WERI-Rb-1 (cell line): ENCODE data around the gene PAFAH2.

Experiments
- DNase-seq: peaks from one replicate; pipeline ENCODE4 v3.0.0-alpha.2; 2020
- H3K27ac ChIP-seq: fragments of 250-450 bp; sonication (Bioruptor Pico); 2 replicates; pipeline ENCODE4 v1.5.1; 2020; ENCODE audit warnings: mild to moderate bottlenecking, moderate library complexity
- H3K27me3 ChIP-seq: fragments of 250-450 bp; sonication (Bioruptor Pico); 2 replicates; pipeline ENCODE4 v1.5.1; 2021; ENCODE audit warnings: mild to moderate bottlenecking, low read depth, moderate library complexity; ENCODE audit not compliant: insufficient read depth, severe bottlenecking
- H3K36me3 ChIP-seq: fragments of 250-450 bp; sonication (Bioruptor Pico); 2 replicates; pipeline ENCODE4 v1.5.1; 2020; ENCODE audit warnings: mild to moderate bottlenecking, moderate library complexity
- H3K4me3 ChIP-seq: 2 replicates; pipeline ENCODE4 v1.5.1; 2011; ENCODE audit warnings: low read depth, mild to moderate bottlenecking, control low read depth, low read length
- H3K9me3 ChIP-seq: fragments of 250-450 bp; sonication (Bioruptor Pico); 2 replicates; pipeline ENCODE4 v1.5.1; 2021; ENCODE audit warnings: mild to moderate bottlenecking, moderate library complexity; ENCODE audit not compliant: severe bottlenecking
- TF ChIP-seq, protein P1 (sequence below): IDR thresholded peaks from 2 replicates; pipeline ENCODE4 v1.5.1; 2011; ENCODE audit warnings: low read depth, mild to moderate bottlenecking, control low read depth, inconsistent platforms, low read length

The PAFAH2 gene

DNA sequence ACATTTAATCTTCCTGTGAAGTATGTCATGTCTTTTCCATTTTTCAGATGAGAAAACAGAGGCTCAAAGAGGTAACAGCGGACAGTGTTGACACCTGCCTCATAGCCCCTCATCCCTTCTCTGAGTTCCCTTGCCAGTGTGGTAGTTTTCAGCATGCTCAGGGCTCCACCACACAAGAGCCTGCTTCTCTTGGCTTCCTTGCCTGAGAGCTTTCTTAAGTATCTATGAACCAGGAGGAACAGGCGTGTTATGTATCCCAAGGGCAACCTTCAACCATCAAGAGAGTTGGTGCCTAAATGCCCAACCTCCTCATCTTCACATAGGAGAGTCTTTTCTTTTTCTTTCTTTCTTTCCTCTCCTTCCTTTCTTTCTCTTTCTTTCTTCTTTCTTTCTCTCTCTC lies 5.9 kb upstream of the PAFAH2 start:
- Histone ChIP-seq H3K4me3 (no peak overlapping the region), H3K9me3 (no peaks in the 10 kb centered on the region), H3K36me3 (no peaks in the 10 kb centered on the region), H3K27ac (no peak overlapping the region), H3K27me3 (no peaks in the 10 kb centered on the region)
- DNase-seq = no peak
- TF ChIP-seq, protein P1, sequence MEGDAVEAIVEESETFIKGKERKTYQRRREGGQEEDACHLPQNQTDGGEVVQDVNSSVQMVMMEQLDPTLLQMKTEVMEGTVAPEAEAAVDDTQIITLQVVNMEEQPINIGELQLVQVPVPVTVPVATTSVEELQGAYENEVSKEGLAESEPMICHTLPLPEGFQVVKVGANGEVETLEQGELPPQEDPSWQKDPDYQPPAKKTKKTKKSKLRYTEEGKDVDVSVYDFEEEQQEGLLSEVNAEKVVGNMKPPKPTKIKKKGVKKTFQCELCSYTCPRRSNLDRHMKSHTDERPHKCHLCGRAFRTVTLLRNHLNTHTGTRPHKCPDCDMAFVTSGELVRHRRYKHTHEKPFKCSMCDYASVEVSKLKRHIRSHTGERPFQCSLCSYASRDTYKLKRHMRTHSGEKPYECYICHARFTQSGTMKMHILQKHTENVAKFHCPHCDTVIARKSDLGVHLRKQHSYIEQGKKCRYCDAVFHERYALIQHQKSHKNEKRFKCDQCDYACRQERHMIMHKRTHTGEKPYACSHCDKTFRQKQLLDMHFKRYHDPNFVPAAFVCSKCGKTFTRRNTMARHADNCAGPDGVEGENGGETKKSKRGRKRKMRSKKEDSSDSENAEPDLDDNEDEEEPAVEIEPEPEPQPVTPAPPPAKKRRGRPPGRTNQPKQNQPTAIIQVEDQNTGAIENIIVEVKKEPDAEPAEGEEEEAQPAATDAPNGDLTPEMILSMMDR = no peak

DNA sequence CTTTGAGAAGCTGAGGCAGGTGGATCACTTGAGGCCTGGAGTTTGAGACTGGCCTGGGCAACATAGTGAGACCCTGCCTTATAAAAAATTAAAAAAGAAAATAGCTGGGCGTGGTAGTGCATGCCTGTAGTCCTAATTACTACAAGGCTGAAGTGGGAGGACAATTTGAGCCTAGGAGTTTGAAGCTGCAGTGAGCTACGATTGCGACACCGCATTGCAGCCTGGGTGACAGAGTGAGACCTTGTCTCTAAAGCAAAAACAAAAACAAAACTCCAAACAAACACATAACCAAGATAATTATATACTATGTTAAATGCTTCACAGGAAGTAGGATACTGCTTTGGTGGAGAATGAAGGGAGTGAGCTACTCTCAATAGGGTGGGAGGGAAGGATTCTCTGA lies 5.4 kb upstream of the PAFAH2 start:
- H3K27me3 ChIP-seq = no peaks in the 10 kb centered on the region

DNA sequence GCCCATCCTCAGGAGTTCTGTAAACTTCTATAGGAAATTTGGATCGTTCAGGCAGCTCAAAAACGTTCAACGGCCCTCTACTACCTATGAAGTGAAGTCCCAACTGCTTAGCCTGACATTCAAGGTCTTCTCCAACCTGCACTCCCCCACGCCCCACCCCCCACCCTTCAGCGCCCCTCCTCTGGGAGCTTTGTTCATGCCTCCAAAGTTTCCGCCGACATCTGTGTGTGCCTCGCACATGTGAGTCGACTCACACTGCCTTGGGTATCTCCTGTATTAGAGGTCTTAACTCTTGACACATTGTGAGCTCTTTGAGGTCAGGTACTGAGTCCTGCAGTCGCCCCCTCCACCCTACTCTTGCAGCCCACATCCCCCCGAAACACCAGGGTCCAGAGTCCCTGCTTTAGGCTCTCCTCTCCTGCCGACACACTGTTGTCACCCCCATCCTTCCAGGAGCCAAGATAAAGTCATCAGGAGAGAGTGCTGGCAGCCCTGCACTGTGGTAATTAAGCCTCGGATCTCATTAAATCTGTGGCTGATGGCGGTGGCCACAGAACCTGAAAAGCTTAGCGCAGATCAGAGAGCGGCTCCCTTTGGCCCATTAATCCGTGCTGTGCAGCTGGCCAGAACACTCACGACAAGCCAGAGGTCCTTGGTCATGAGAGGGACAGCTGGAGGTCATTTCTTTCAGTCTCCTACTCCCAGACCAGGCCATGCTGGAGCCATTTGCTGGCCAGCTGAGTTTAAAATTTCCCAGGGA lies 1.4 kb upstream of the PAFAH2 start:
- H3K9me3 ChIP-seq = no peaks in the 10 kb centered on the region
- DNase-seq = peak; percentile 93
- H3K27me3 ChIP-seq = no peaks in the 10 kb centered on the region
- TF ChIP-seq, protein P1 = no peak
- H3K4me3 ChIP-seq = peak overlapping the region; percentile 47
- H3K27ac ChIP-seq = peak overlapping the region; percentile 94
- no peaks in the 10 kb centered on the region for H3K36me3 ChIP-seq

More for the DNA sequence above, 5.4 kb upstream of the PAFAH2 start:
- no peak overlapping the region for H3K4me3 ChIP-seq
- H3K36me3 ChIP-seq = no peaks in the 10 kb centered on the region
- TF ChIP-seq, protein P1 = no peak
- no peak for DNase-seq
- no peaks in the 10 kb centered on the region for H3K9me3 ChIP-seq
- no peak overlapping the region for H3K27ac ChIP-seq

DNA sequence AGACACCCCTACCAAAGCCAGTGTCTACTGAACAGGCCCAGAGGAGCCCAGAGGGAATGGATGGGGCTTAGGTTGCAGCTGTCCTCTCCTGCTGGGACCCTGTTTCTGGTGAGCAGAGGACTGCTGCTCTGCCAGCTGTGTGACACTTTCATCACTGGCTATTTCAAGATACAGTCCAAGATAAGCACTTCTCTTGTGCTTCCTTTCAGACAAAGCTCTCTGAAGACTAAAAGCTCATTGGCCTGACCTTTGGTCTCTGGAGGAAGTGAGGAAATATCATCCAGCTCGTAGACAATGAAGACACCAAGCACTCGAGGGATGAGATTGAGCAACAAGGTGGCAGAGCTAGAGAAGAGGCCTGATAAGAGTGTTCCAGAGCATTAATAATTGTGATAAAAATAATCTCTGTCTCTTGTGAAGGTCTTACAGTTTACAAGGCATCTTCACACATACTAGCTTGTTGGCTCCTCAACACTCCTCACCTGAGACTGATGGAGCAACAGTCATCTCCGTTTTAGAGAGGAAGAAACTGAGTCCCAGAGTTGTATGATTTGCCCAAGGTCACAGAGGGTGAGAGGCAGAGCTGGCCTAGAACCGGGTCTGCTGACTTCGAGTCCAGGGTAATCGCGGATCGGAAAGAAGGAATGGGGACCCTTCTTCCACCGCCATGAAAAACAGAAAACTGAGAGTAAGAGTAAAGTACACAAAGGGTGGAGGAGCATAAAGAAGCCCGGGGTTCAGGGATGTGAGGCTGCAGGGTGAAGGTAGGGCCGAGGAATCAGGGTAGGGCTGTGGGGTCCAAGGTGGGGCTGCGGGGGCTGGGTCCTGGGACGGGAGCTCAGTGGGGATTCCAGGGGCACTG lies 666 bp downstream of the PAFAH2 start:
- Histone ChIP-seq H3K27me3 (no peaks in the 10 kb centered on the region), H3K4me3 (peak overlapping the region; percentile 54), H3K27ac (peak overlapping the region; percentile 86), H3K36me3 (no peaks in the 10 kb centered on the region), H3K9me3 (no peaks in the 10 kb centered on the region)
- no peak for DNase-seq
- TF ChIP-seq, protein P1 = no peak

DNA sequence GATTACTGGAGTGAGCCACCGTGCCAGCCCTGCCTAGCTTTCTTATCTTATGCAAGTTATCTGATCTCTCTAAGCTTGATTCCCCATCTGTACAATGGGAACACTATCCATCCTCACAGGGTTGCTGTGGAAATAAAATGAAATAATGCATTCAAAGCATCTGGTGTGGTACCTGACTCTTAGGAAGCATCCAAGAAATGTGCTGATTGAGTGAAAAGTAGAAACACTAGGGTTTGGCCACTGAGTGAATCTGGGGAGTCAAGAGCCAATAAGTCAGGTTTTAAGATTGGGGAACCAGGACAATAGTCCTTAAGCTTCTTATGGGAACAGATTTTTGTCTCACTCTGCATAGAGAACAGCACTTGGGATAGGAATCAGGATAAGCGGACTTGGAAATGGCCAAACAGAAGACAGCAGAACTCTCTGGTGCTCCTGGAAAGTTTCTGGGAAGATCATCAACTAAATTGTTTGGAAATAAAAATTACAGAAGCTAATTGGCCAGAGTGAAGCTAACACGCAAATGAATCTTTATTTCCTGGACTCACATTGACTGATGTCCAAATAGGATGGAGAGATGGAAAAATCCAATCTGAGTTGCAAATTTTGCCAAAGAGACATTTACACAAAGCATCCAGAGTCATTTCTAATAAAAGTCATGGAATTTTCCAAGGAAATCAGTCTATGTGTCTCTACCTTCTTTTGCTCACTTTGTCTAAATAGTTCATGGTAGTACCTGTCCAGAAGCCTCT lies 3.3 kb downstream of the PAFAH2 start:
- H3K4me3 ChIP-seq = no peak overlapping the region
- no peaks in the 10 kb centered on the region for H3K36me3 ChIP-seq
- DNase-seq = no peak
- no peaks in the 10 kb centered on the region for H3K9me3 ChIP-seq
- peak overlapping the region; percentile 70 for H3K27ac ChIP-seq
- no peaks in the 10 kb centered on the region for H3K27me3 ChIP-seq
- TF ChIP-seq, protein P1 = no peak
